Breast epithelium (tissue), 4 donors: ENCODE data around the gene PAPPA. TPM values are rescaled to one million over a fixed set of nuclear protein-coding genes. Genes with fewer than 3 reads are reported as not detected.
A peak's percentile ranks its signal among the peaks of the same experiment; 100 is the strongest.

Experiments
- DNase-seq, 2 donors: peaks; one replicate each; pipeline ENCODE4 v3.0.0-alpha.2; 2019; ENCODE audit warnings: low spot score in 2 of 2
- H3K27ac ChIP-seq, 2 donors: fragments of 200-600 bp; sonication (generic) in 1 of 2; one replicate each; pipeline ENCODE4 v1.5.1; 2016 to 2019; ENCODE audit warnings: mild to moderate bottlenecking in 1 of 2
- H3K27me3 ChIP-seq, 2 donors: fragments of 200-600 bp; sonication (generic) in 1 of 2; one replicate each; pipeline versions ENCODE4 v1.5.1 to v1.6.0; 2017 to 2019; ENCODE audit warnings: control low read depth in 1 of 2, mild to moderate bottlenecking in 1 of 2
- H3K36me3 ChIP-seq: fragments of 200-600 bp; one replicate; pipeline ENCODE4 v1.5.1; 2019
- H3K4me1 ChIP-seq, 2 donors: fragments of 200-600 bp; sonication (generic); one replicate each; pipeline ENCODE4 v1.5.1; 2016 to 2019; ENCODE audit warnings: control low read depth in 1 of 2
- H3K4me3 ChIP-seq, 3 donors: fragments of 200-600 bp; sonication (generic); 1 replicate in 2 of 3; 2 replicates in 1 of 3; pipeline ENCODE4 v1.5.1; 2016 to 2019; ENCODE audit warnings: mild to moderate bottlenecking in 3 of 3, moderate library complexity in 2 of 3
- H3K9me3 ChIP-seq, 2 donors: fragments of 200-600 bp; sonication (generic) in 1 of 2; one replicate each; pipeline ENCODE4 v1.5.1; 2016 to 2019; ENCODE audit warnings: control low read depth in 1 of 2
- POLR2A ChIP-seq: fragments of 450-650 bp; IDR thresholded peaks from one replicate; pipeline ENCODE4 v1.6.1; 2016; ENCODE audit warnings: antibody characterized with exemption, mild to moderate bottlenecking, moderate library complexity
- POLR2AphosphoS5 ChIP-seq, 3 donors: sonication (generic); formaldehyde crosslinking; IDR thresholded peaks; one replicate each; pipeline ENCODE4 v1.6.1; 2017; ENCODE audit warnings: antibody characterized with exemption in 3 of 3
- intact Hi-C: fragments of 100-400 bp; cut with DNase I; formaldehyde crosslinking; loops from one replicate; pipeline ENCODE4 v1.15.1; 2023; ENCODE audit warnings: low total_unique reads
- total RNA-seq, 3 donors: library from RNA; depleted of rRNA; stranded (reverse); fragments of >200 nt; gene quantifications; one replicate each; pipeline ENCODE4 v1.1.0, GENCODE V29; 2016
- TF ChIP-seq, protein P1 (sequence below), 3 donors: fragments of 450-650 bp; IDR thresholded peaks; one replicate each; pipeline ENCODE4 v1.5.1; 2016 to 2017; ENCODE audit warnings: antibody characterized with exemption in 3 of 3, mild to moderate bottlenecking in 3 of 3, moderate library complexity in 3 of 3

PAPPA gene
- total RNA-seq, 3 donors from 2014 or later = 2.6 to 3.4 (median 3.4) TPM

- intact Hi-C loops = no loop called here
- TF ChIP-seq POLR2AphosphoS5 (IDR thresholded peaks at IDR 0.05) = no peak
- TF ChIP-seq, protein P1, sequence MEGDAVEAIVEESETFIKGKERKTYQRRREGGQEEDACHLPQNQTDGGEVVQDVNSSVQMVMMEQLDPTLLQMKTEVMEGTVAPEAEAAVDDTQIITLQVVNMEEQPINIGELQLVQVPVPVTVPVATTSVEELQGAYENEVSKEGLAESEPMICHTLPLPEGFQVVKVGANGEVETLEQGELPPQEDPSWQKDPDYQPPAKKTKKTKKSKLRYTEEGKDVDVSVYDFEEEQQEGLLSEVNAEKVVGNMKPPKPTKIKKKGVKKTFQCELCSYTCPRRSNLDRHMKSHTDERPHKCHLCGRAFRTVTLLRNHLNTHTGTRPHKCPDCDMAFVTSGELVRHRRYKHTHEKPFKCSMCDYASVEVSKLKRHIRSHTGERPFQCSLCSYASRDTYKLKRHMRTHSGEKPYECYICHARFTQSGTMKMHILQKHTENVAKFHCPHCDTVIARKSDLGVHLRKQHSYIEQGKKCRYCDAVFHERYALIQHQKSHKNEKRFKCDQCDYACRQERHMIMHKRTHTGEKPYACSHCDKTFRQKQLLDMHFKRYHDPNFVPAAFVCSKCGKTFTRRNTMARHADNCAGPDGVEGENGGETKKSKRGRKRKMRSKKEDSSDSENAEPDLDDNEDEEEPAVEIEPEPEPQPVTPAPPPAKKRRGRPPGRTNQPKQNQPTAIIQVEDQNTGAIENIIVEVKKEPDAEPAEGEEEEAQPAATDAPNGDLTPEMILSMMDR (IDR thresholded peaks at IDR 0.05) = no peak
- TF ChIP-seq POLR2A = no peak
- DNase-seq = no peak
- Histone ChIP-seq H3K36me3 (no peaks in the 10 kb centered on the region), H3K27me3 (no peaks in the 10 kb centered on the region), H3K27ac (no peak overlapping the region), H3K9me3 (no peaks in the 10 kb centered on the region), H3K4me3 (no peak overlapping the region), H3K4me1 (no peaks in the 10 kb centered on the region)
These were observed 8.6 kb upstream of the PAPPA start for GRCh38 chr9:116145036-116145435.

- Histone ChIP-seq H3K27me3 (no peaks in the 10 kb centered on the region), H3K4me1 (no peaks in the 10 kb centered on the region), H3K27ac (no peak overlapping the region), H3K4me3 (no peak overlapping the region), H3K9me3 (no peaks in the 10 kb centered on the region), H3K36me3 (no peaks in the 10 kb centered on the region)
- intact Hi-C loops = no loop called here
- no peak for DNase-seq
- TF ChIP-seq, protein P1 (IDR thresholded peaks at IDR 0.05) = no peak
- no peak for TF ChIP-seq POLR2AphosphoS5 (IDR thresholded peaks at IDR 0.05)
- no peak for TF ChIP-seq POLR2A
These were observed 5.8 kb upstream of the PAPPA start for GRCh38 chr9:116147821-116148220.

DNA sequence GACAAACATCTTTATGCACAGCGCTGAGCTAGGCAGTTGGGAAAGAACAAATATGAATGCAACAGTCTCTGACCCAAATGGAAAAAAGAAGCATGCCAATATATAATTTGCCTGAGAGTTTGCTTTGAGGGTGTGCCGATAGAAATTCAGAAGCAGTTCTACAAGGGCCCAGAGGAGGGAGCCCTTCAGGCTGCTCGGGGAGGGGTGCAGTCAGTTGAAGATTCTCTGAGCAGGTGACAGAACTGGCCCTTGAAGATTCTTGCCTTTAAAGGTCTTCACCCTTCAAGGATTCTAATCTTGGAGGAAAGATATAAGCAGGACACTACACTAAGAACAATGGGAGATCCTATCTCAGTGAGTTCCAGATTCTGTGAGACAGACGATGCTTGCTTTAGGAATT lies 3.7 kb upstream of the PAPPA start:
- TF ChIP-seq, protein P1 (IDR thresholded peaks at IDR 0.05) = peak in 1 of 3 donors; percentile 46
- TF ChIP-seq POLR2A = no peak
- no peak for TF ChIP-seq POLR2AphosphoS5 (IDR thresholded peaks at IDR 0.05)
- intact Hi-C loops = no loop called here

GRCh38 chr9:116151199-116151598 lies 2.4 kb upstream of the PAPPA start:
- no peak for DNase-seq
- H3K27ac ChIP-seq = no peak overlapping the region
- H3K27me3 ChIP-seq = peaks cover 0 to 4% of the 10 kb centered on the region in 2 donors
- no peak overlapping the region for H3K4me3 ChIP-seq
- no peaks in the 10 kb centered on the region for H3K9me3 ChIP-seq
- H3K36me3 ChIP-seq = no peaks in the 10 kb centered on the region
- TF ChIP-seq, protein P1 (IDR thresholded peaks at IDR 0.05) = no peak
- TF ChIP-seq POLR2A = no peak
- intact Hi-C loops = no loop called here
- H3K4me1 ChIP-seq = no peaks in the 10 kb centered on the region

More for the DNA sequence above, 3.7 kb upstream of the PAPPA start:
- H3K4me3 ChIP-seq = no peak overlapping the region
- H3K36me3 ChIP-seq = no peaks in the 10 kb centered on the region
- no peak overlapping the region for H3K27ac ChIP-seq
- no peaks in the 10 kb centered on the region for H3K4me1 ChIP-seq
- peaks cover 0 to 4% of the 10 kb centered on the region in 2 donors for H3K27me3 ChIP-seq
- DNase-seq = no peak
- no peaks in the 10 kb centered on the region for H3K9me3 ChIP-seq

DNA sequence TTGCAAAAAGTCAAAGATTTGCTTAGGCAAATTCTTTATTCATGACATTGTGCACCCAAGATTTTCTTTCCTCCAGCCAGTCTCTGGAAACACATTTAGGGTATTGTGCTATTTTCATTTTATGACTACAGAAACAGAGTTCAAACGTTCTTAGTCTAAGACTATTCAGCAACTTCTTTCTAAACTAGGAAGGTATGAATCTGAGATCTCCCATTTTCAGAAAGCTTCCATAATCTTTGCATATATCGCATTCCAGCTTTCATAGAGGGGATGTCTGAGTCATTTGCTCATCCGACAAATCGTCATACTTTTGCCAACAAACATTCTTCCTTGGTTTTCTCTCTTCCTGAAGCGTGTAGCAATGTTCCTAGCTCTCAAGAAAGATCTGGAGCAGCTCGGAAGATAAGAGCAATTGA lies 1.6 kb upstream of the PAPPA start:
- no peaks in the 10 kb centered on the region for H3K4me1 ChIP-seq
- H3K9me3 ChIP-seq = no peaks in the 10 kb centered on the region
- H3K36me3 ChIP-seq = no peaks in the 10 kb centered on the region
- H3K27me3 ChIP-seq = peaks cover 0 to 4% of the 10 kb centered on the region in 2 donors
- intact Hi-C loops = no loop called here
- H3K27ac ChIP-seq = no peak overlapping the region
- no peak for DNase-seq
- H3K4me3 ChIP-seq = no peak overlapping the region
- TF ChIP-seq POLR2A = no peak
- TF ChIP-seq POLR2AphosphoS5 (IDR thresholded peaks at IDR 0.05) = no peak
- TF ChIP-seq, protein P1 (IDR thresholded peaks at IDR 0.05) = no peak
